GM18951 (cell line): ENCODE data around the gene KMT2D.

Source experiments
- POLR2A ChIP-seq: IDR thresholded peaks from 4 replicates; pipeline ENCODE4 v1.6.1; 2011; ENCODE audit warnings: mild to moderate bottlenecking; ENCODE audit not compliant: insufficient read length, insufficient read depth; ENCODE audit errors: extremely low read depth
- in situ Hi-C: fragments of 300-500 bp; cut with MboI; formaldehyde crosslinking; loops from one replicate; pipeline ENCODE4 v1.12.0; 2022; ENCODE audit warnings: low sequenced_read_pairs, mixed read lengths, inconsistent platforms; ENCODE audit not compliant: unreplicated experiment

The KMT2D gene

GRCh38 chr12:49031573-49032161, 28.9 kb downstream of the KMT2D start:
- TF ChIP-seq POLR2A: no peak

GRCh38 chr12:49030714-49031572, 29.7 kb downstream of the KMT2D start:
- in situ Hi-C loops: no loop called here
- TF ChIP-seq POLR2A: no peak

More at GRCh38 chr12:49031573-49032161, 28.9 kb downstream of the KMT2D start:
- in situ Hi-C loops: no loop called here

- in situ Hi-C loops: no loop called here
- TF ChIP-seq POLR2A: no peak
These were observed 30.5 kb downstream of the KMT2D start for GRCh38 chr12:49030119-49030518.

GRCh38 chr12:49028666-49029275, 31.8 kb downstream of the KMT2D start:
- in situ Hi-C loops: no loop called here
- TF ChIP-seq POLR2A: no peak

- no peak for TF ChIP-seq POLR2A
- in situ Hi-C loops: no loop called here
These were observed 32.6 kb downstream of the KMT2D start for GRCh38 chr12:49027846-49028555.

- in situ Hi-C loops: no loop called here
- no peak for TF ChIP-seq POLR2A
These were observed 33.7 kb downstream of the KMT2D start for GRCh38 chr12:49026678-49027480.

- in situ Hi-C loops: no loop called here
- no peak for TF ChIP-seq POLR2A
These were observed 34.5 kb downstream of the KMT2D start for GRCh38 chr12:49026101-49026500.

GRCh38 chr12:49025463-49025862, 35.1 kb downstream of the KMT2D start:
- in situ Hi-C loops: no loop called here

GRCh38 chr12:49024543-49024942, 36.1 kb downstream of the KMT2D start:
- TF ChIP-seq POLR2A: no peak
- in situ Hi-C loops: no loop called here

More at GRCh38 chr12:49025463-49025862, 35.1 kb downstream of the KMT2D start:
- no peak for TF ChIP-seq POLR2A

GRCh38 chr12:49023812-49024211, 36.8 kb downstream of the KMT2D start:
- in situ Hi-C loops: no loop called here

GRCh38 chr12:49022558-49023178, 37.9 kb downstream of the KMT2D start:
- in situ Hi-C loops: no loop called here
- no peak for TF ChIP-seq POLR2A

More at GRCh38 chr12:49023812-49024211, 36.8 kb downstream of the KMT2D start:
- TF ChIP-seq POLR2A: no peak

GRCh38 chr12:49021292-49021915, 39.2 kb downstream of the KMT2D start:
- no peak for TF ChIP-seq POLR2A
- in situ Hi-C loops: no loop called here

GRCh38 chr12:49020441-49020840, 40.2 kb downstream of the KMT2D start:
- no peak for TF ChIP-seq POLR2A
- in situ Hi-C loops: no loop called here
